ENCODE measurements around the gene FRMD3.

FRMD3 gene

GRCh38 chr9:83283528-83283927 is 254.7 kb downstream of the FRMD3 start:
- Histone ChIP-seq H3K36me3 (ENCODE audit: insufficient read depth) (no peaks in the 10 kb centered on the region), H3K27ac (no peak overlapping the region), H2AFZ (ENCODE audit: low read depth) (no peak overlapping the region), H3K9ac (no peak overlapping the region), H4K20me1 (ENCODE audit: insufficient read depth) (no peaks in the 10 kb centered on the region), H3K4me2 (no peak overlapping the region), H3K4me1 (ENCODE audit: low read depth, poor library complexity, severe bottlenecking) (no peaks in the 10 kb centered on the region), H3K4me3 (IDR thresholded peaks at IDR 0.05; ENCODE audit: insufficient read depth, low read depth, low read length) (no peak overlapping the region), H3K79me2 (ENCODE audit: insufficient read depth, low read depth) (no peaks in the 10 kb centered on the region), H3K27me3 (ENCODE audit: insufficient read depth, low read depth) (no peaks in the 10 kb centered on the region)
- no peak for TF ChIP-seq CTCF (conservative IDR thresholded peaks at IDR 0.05; ENCODE audit: low read depth, low read length)

- H3K27me3 ChIP-seq (ENCODE audit: insufficient read depth, low read depth): no peaks in the 10 kb centered on the region
- no peak overlapping the region for H2AFZ ChIP-seq (ENCODE audit: low read depth)
- H3K9ac ChIP-seq: no peak overlapping the region
- no peaks in the 10 kb centered on the region for H3K36me3 ChIP-seq (ENCODE audit: insufficient read depth)
- no peak overlapping the region for H3K4me2 ChIP-seq
- H4K20me1 ChIP-seq (ENCODE audit: insufficient read depth): no peaks in the 10 kb centered on the region
- H3K4me3 ChIP-seq (IDR thresholded peaks at IDR 0.05; ENCODE audit: insufficient read depth, low read depth, low read length): no peak overlapping the region
- no peak for TF ChIP-seq CTCF (conservative IDR thresholded peaks at IDR 0.05; ENCODE audit: low read depth, low read length)
- no peak overlapping the region for H3K27ac ChIP-seq
- no peaks in the 10 kb centered on the region for H3K4me1 ChIP-seq (ENCODE audit: low read depth, poor library complexity, severe bottlenecking)
- no peaks in the 10 kb centered on the region for H3K79me2 ChIP-seq (ENCODE audit: insufficient read depth, low read depth)
These were observed 256.6 kb downstream of the FRMD3 start for GRCh38 chr9:83281306-83282255.

GRCh38 chr9:83280790-83281189 is 257.4 kb downstream of the FRMD3 start:
- no peaks in the 10 kb centered on the region for H3K4me1 ChIP-seq (ENCODE audit: low read depth, poor library complexity, severe bottlenecking)
- H3K9ac ChIP-seq: no peak overlapping the region
- no peak overlapping the region for H3K4me3 ChIP-seq (IDR thresholded peaks at IDR 0.05; ENCODE audit: insufficient read depth, low read depth, low read length)
- H3K27ac ChIP-seq: no peak overlapping the region
- no peaks in the 10 kb centered on the region for H3K79me2 ChIP-seq (ENCODE audit: insufficient read depth, low read depth)
- no peak overlapping the region for H3K4me2 ChIP-seq
- H4K20me1 ChIP-seq (ENCODE audit: insufficient read depth): no peaks in the 10 kb centered on the region
- no peaks in the 10 kb centered on the region for H3K27me3 ChIP-seq (ENCODE audit: insufficient read depth, low read depth)
- no peaks in the 10 kb centered on the region for H3K36me3 ChIP-seq (ENCODE audit: insufficient read depth)
- no peak for TF ChIP-seq CTCF (conservative IDR thresholded peaks at IDR 0.05; ENCODE audit: low read depth, low read length)
- H2AFZ ChIP-seq (ENCODE audit: low read depth): no peak overlapping the region

- Histone ChIP-seq H3K79me2 (ENCODE audit: insufficient read depth, low read depth) (no peaks in the 10 kb centered on the region), H3K4me2 (no peak overlapping the region), H3K27me3 (ENCODE audit: insufficient read depth, low read depth) (no peaks in the 10 kb centered on the region), H3K4me3 (IDR thresholded peaks at IDR 0.05; ENCODE audit: insufficient read depth, low read depth, low read length) (no peak overlapping the region), H3K4me1 (ENCODE audit: low read depth, poor library complexity, severe bottlenecking) (no peaks in the 10 kb centered on the region), H3K9ac (no peak overlapping the region), H4K20me1 (ENCODE audit: insufficient read depth) (no peaks in the 10 kb centered on the region), H3K36me3 (ENCODE audit: insufficient read depth) (no peaks in the 10 kb centered on the region), H3K27ac (no peak overlapping the region), H2AFZ (ENCODE audit: low read depth) (no peak overlapping the region)
- TF ChIP-seq CTCF (conservative IDR thresholded peaks at IDR 0.05; ENCODE audit: low read depth, low read length): no peak
These were observed 257.9 kb downstream of the FRMD3 start for GRCh38 chr9:83280268-83280667.

Data from KMS-11 (cell line).